GM23338 (cell line): ENCODE data around the gene FGF16. TPM values are rescaled to one million over a fixed set of nuclear protein-coding genes. Genes with fewer than 3 reads are reported as not detected.

Experiments used
- ATAC-seq: fragments of 200-7000 bp; cut with Tn5 transposase; 3 replicates; pipeline ENCODE4 v1.9.1; 2020
- DNase-seq: peaks from one replicate; pipeline ENCODE4 v3.0.0-alpha.2; 2015; ENCODE audit warnings: low spot score
- H2AFZ ChIP-seq: fragments of 200-600 bp; sonication (generic); 2 replicates; pipeline ENCODE4 v1.8.0; 2016; ENCODE audit warnings: antibody characterized with exemption, mild to moderate bottlenecking, moderate library complexity
- H3F3A ChIP-seq: fragments of 200-600 bp; sonication (generic); replicated peaks from 2 replicates; pipeline ENCODE4 v1.8.0; 2017; ENCODE audit warnings: antibody characterized with exemption, mixed run types, low read depth
- H3K27ac ChIP-seq: fragments of 200-600 bp; sonication (generic); 2 replicates; pipeline ENCODE4 v1.6.1; 2016; ENCODE audit warnings: low read depth
- H3K27me3 ChIP-seq: fragments of 200-600 bp; sonication (generic); 2 replicates; pipeline ENCODE4 v1.8.0; 2016; ENCODE audit warnings: mild to moderate bottlenecking, mixed run types, moderate library complexity; ENCODE audit not compliant: insufficient read depth
- H3K36me3 ChIP-seq: fragments of 200-600 bp; sonication (generic); 2 replicates; pipeline ENCODE4 v1.8.0; 2016; ENCODE audit warnings: mild to moderate bottlenecking; ENCODE audit not compliant: insufficient read depth
- H3K4me1 ChIP-seq: fragments of 200-600 bp; sonication (generic); 2 replicates; pipeline ENCODE4 v1.8.0; 2016; ENCODE audit warnings: mild to moderate bottlenecking, moderate library complexity; ENCODE audit not compliant: insufficient read depth
- H3K4me2 ChIP-seq: fragments of 200-600 bp; sonication (generic); 2 replicates; pipeline ENCODE4 v1.7.1; 2017; ENCODE audit warnings: mixed run types
- H3K4me3 ChIP-seq: fragments of 200-600 bp; sonication (generic); 2 replicates; pipeline ENCODE4 v1.6.1; 2016; ENCODE audit warnings: mixed run types
- H3K79me2 ChIP-seq: fragments of 200-600 bp; sonication (generic); replicated peaks from 2 replicates; pipeline ENCODE4 v1.8.0; 2017; ENCODE audit warnings: mild to moderate bottlenecking; ENCODE audit not compliant: insufficient read depth
- H3K9me2 ChIP-seq: fragments of 200-600 bp; sonication (generic); 2 replicates; pipeline ENCODE4 v1.8.0; 2017; ENCODE audit not compliant: insufficient read depth
- H4K20me1 ChIP-seq: fragments of 200-600 bp; sonication (generic); replicated peaks from 2 replicates; pipeline ENCODE4 v1.8.0; 2017; ENCODE audit warnings: mild to moderate bottlenecking; ENCODE audit not compliant: insufficient read depth
- H3K27ac Mint-ChIP-seq: 2 replicates; pipeline ENCODE4 v1.8.0; 2020; ENCODE audit warnings: inconsistent platforms, mild to moderate bottlenecking, moderate library complexity, mixed read lengths
- H3K27me3 Mint-ChIP-seq: 3 replicates; pipeline ENCODE4 v1.8.0; 2022; ENCODE audit warnings: low read depth, mild to moderate bottlenecking, moderate library complexity, mixed read lengths, inconsistent platforms; ENCODE audit not compliant: insufficient read depth, poor library complexity
- H3K36me3 Mint-ChIP-seq: 3 replicates; pipeline ENCODE4 v1.8.0; 2021; ENCODE audit warnings: low read depth, mild to moderate bottlenecking, inconsistent platforms, moderate library complexity, mixed read lengths
- H3K4me1 Mint-ChIP-seq: 3 replicates; pipeline ENCODE4 v1.8.0; 2020; ENCODE audit warnings: mild to moderate bottlenecking, inconsistent platforms, mixed read lengths
- H3K4me3 Mint-ChIP-seq: 3 replicates; pipeline ENCODE4 v1.8.0; 2021; ENCODE audit warnings: moderate library complexity, mild to moderate bottlenecking, inconsistent platforms, mixed read lengths
- H3K9me3 Mint-ChIP-seq: 3 replicates; pipeline ENCODE4 v1.8.0; 2020; ENCODE audit warnings: moderate library complexity, mild to moderate bottlenecking, inconsistent platforms, mixed read lengths
- CREB1 ChIP-seq: fragments of 250-450 bp; sonication (Bioruptor Pico); IDR thresholded peaks from 2 replicates; pipeline ENCODE4 v1.5.0; 2020; ENCODE audit warnings: low read depth, mild to moderate bottlenecking, moderate library complexity
- EZH2 ChIP-seq: fragments of 200-600 bp; sonication (generic); IDR thresholded peaks from one replicate; pipeline ENCODE4 v1.8.0; 2017; ENCODE audit warnings: antibody characterized with exemption, mild to moderate bottlenecking, low read depth; ENCODE audit not compliant: unreplicated experiment
- JUNB ChIP-seq: IDR thresholded peaks from one replicate; pipeline ENCODE4 v1.6.1; 2016; ENCODE audit warnings: antibody characterized with exemption; ENCODE audit not compliant: unreplicated experiment
- NANOG ChIP-seq: IDR thresholded peaks from 2 replicates; pipeline ENCODE4 v1.6.1; 2016; ENCODE audit warnings: antibody characterized with exemption, borderline replicate concordance
- POLR2AphosphoS5 ChIP-seq: IDR thresholded peaks from 2 replicates; pipeline ENCODE4 v1.6.1; 2016; ENCODE audit warnings: antibody characterized with exemption, low read depth
- ZNF114 ChIP-seq: fragments of 250-450 bp; sonication (Bioruptor Pico); IDR thresholded peaks from 2 replicates; pipeline ENCODE4 v1.5.0; 2020; ENCODE audit warnings: mild to moderate bottlenecking, moderate library complexity
- polyA plus RNA-seq: library from polyadenylated mRNA; unstranded; fragments of >200 nt; fragmentation: Nextera tagmentation; extraction: Ambion mirVana; gene quantifications from 2 replicates; pipeline ENCODE4 v1.2.1, GENCODE V29; 2016
- total RNA-seq: library from RNA; depleted of rRNA; stranded (reverse); fragments of >200 nt; shearing (Covaris generic); gene quantifications from 2 replicates; pipeline ENCODE4 v1.2.3, GENCODE V29; 2014
- TF ChIP-seq, protein P1 (sequence below), 2 experiments: fragments of 200-600 bp in 1 of 2; sonication (generic) in 1 of 2; conservative IDR thresholded peaks; 2 replicates each; pipeline versions ENCODE4 v1.5.1 to v1.6.1; 2016 to 2017; ENCODE audit warnings: antibody characterized with exemption in 2 of 2, low read depth in 2 of 2, mild to moderate bottlenecking in 2 of 2, moderate library complexity in 1 of 2
- TF ChIP-seq, protein P2 (sequence below): fragments of 250-450 bp; sonication (Bioruptor Pico); IDR thresholded peaks from 2 replicates; pipeline ENCODE4 v1.5.0; 2020; ENCODE audit warnings: mild to moderate bottlenecking, moderate library complexity
- TF ChIP-seq, protein P3 (sequence below): IDR thresholded peaks from 2 replicates; pipeline ENCODE4 v1.6.1; 2016; ENCODE audit warnings: antibody characterized with exemption

The FGF16 gene
- total and polyA plus RNA-seq, 2 experiments from 2014 or later, result 1.6 to 2.3 TPM

DNA sequence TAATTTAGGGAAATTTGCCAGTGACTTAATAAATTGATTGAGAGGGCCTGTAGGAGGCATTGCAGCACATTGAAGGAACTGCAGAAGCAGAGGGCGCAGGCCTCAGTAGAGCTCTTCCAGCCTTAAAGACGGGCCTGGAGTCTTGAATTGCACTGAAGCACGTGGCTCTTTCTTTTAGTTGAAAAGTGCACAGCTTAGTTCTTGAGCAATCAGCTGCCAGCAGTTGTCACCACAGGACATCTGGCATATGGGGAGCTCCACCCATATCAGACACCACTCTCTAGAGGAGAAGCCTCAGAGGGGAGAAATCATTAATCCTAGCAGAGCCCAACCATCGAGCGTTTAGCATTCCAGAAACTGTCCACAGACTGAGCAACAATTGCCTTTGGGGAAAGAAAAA, 16.0 kb upstream of the FGF16 start:
- peak; percentile 61 for ATAC-seq
- Mint-ChIP-seq H3K36me3 (no peaks in the 10 kb centered on the region), H3K4me3 (no peak overlapping the region), H3K27ac (no peak overlapping the region), H3K4me1 (peaks cover 12% of the 10 kb centered on the region; the same call in 2 of the 3 replicates), H3K27me3 (no peaks in the 10 kb centered on the region), H3K9me3 (no peaks in the 10 kb centered on the region)
- Histone ChIP-seq H3K36me3 (no peaks in the 10 kb centered on the region), H3K27me3 (no peaks in the 10 kb centered on the region), H3K27ac (no peak overlapping the region), H3K4me2 (no peak overlapping the region), H4K20me1 (no peaks in the 10 kb centered on the region), H3F3A (no peaks in the 10 kb centered on the region), H2AFZ (no peak overlapping the region), H3K9me2 (no peaks in the 10 kb centered on the region), H3K4me3 (no peak overlapping the region), H3K4me1 (peaks cover 7% of the 10 kb centered on the region; the same call in 1 of the 2 replicates), H3K79me2 (no peaks in the 10 kb centered on the region)
- no peak for TF ChIP-seq CREB1 (CRISPR knock-in tag)
- TF ChIP-seq, protein P1, sequence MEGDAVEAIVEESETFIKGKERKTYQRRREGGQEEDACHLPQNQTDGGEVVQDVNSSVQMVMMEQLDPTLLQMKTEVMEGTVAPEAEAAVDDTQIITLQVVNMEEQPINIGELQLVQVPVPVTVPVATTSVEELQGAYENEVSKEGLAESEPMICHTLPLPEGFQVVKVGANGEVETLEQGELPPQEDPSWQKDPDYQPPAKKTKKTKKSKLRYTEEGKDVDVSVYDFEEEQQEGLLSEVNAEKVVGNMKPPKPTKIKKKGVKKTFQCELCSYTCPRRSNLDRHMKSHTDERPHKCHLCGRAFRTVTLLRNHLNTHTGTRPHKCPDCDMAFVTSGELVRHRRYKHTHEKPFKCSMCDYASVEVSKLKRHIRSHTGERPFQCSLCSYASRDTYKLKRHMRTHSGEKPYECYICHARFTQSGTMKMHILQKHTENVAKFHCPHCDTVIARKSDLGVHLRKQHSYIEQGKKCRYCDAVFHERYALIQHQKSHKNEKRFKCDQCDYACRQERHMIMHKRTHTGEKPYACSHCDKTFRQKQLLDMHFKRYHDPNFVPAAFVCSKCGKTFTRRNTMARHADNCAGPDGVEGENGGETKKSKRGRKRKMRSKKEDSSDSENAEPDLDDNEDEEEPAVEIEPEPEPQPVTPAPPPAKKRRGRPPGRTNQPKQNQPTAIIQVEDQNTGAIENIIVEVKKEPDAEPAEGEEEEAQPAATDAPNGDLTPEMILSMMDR (conservative IDR thresholded peaks at IDR 0.05; ENCODE audit: low read depth in 2 of 2), result peak; percentile 29 to 50; a peak in 3 of 4 replicates
- DNase-seq, result peak; percentile 18

DNA sequence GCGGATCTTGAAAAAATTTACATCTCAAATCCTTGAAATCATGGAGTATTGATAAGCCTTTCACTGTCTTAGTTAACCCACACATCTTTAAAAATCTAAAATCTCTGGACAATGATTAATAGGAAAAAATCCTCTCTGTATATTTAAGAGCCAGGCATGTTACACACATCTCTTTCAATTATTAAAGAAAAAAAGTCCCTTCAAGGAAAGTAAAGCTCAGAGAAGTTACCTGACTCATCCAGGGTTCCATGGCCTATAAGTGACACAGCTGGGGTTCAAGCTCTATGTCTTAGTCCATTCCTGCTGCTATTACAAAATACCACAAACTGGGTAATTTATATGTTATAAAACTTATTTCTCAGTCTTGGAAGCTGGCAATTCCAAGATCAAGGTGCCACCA, 14.2 kb upstream of the FGF16 start:
- Histone ChIP-seq H4K20me1 (no peaks in the 10 kb centered on the region), H3K9me2 (no peaks in the 10 kb centered on the region), H2AFZ (no peak overlapping the region), H3K4me1 (peaks cover 7% of the 10 kb centered on the region; the same call in 1 of the 2 replicates), H3F3A (no peaks in the 10 kb centered on the region), H3K27ac (no peak overlapping the region), H3K27me3 (no peaks in the 10 kb centered on the region), H3K4me3 (no peak overlapping the region), H3K36me3 (no peaks in the 10 kb centered on the region), H3K79me2 (no peaks in the 10 kb centered on the region), H3K4me2 (no peak overlapping the region)
- Mint-ChIP-seq H3K4me1 (peaks cover 12% of the 10 kb centered on the region; the same call in 2 of the 3 replicates), H3K4me3 (no peak overlapping the region), H3K9me3 (no peaks in the 10 kb centered on the region), H3K36me3 (no peaks in the 10 kb centered on the region), H3K27ac (no peak overlapping the region), H3K27me3 (no peaks in the 10 kb centered on the region)
- no peak for ATAC-seq
- DNase-seq, result no peak
- TF ChIP-seq, protein P2, sequence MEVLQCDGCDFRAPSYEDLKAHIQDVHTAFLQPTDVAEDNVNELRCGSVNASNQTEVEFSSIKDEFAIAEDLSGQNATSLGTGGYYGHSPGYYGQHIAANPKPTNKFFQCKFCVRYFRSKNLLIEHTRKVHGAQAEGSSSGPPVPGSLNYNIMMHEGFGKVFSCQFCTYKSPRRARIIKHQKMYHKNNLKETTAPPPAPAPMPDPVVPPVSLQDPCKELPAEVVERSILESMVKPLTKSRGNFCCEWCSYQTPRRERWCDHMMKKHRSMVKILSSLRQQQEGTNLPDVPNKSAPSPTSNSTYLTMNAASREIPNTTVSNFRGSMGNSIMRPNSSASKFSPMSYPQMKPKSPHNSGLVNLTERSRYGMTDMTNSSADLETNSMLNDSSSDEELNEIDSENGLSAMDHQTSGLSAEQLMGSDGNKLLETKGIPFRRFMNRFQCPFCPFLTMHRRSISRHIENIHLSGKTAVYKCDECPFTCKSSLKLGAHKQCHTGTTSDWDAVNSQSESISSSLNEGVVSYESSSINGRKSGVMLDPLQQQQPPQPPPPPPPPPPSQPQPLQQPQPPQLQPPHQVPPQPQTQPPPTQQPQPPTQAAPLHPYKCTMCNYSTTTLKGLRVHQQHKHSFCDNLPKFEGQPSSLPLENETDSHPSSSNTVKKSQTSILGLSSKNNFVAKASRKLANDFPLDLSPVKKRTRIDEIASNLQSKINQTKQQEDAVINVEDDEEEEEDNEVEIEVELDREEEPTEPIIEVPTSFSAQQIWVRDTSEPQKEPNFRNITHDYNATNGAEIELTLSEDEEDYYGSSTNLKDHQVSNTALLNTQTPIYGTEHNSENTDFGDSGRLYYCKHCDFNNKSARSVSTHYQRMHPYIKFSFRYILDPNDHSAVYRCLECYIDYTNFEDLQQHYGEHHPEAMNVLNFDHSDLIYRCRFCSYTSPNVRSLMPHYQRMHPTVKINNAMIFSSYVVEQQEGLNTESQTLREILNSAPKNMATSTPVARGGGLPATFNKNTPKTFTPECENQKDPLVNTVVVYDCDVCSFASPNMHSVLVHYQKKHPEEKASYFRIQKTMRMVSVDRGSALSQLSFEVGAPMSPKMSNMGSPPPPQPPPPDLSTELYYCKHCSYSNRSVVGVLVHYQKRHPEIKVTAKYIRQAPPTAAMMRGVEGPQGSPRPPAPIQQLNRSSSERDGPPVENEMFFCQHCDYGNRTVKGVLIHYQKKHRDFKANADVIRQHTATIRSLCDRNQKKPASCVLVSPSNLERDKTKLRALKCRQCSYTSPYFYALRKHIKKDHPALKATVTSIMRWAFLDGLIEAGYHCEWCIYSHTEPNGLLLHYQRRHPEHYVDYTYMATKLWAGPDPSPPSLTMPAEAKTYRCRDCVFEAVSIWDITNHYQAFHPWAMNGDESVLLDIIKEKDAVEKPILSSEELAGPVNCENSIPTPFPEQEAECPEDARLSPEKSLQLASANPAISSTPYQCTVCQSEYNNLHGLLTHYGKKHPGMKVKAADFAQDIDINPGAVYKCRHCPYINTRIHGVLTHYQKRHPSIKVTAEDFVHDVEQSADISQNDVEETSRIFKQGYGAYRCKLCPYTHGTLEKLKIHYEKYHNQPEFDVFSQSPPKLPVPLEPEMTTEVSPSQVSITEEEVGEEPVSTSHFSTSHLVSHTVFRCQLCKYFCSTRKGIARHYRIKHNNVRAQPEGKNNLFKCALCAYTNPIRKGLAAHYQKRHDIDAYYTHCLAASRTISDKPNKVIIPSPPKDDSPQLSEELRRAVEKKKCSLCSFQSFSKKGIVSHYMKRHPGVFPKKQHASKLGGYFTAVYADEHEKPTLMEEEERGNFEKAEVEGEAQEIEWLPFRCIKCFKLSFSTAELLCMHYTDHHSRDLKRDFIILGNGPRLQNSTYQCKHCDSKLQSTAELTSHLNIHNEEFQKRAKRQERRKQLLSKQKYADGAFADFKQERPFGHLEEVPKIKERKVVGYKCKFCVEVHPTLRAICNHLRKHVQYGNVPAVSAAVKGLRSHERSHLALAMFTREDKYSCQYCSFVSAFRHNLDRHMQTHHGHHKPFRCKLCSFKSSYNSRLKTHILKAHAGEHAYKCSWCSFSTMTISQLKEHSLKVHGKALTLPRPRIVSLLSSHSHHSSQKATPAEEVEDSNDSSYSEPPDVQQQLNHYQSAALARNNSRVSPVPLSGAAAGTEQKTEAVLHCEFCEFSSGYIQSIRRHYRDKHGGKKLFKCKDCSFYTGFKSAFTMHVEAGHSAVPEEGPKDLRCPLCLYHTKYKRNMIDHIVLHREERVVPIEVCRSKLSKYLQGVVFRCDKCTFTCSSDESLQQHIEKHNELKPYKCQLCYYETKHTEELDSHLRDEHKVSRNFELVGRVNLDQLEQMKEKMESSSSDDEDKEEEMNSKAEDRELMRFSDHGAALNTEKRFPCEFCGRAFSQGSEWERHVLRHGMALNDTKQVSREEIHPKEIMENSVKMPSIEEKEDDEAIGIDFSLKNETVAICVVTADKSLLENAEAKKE (CRISPR knock-in tag), result no peak
- TF ChIP-seq, protein P1 (conservative IDR thresholded peaks at IDR 0.05; ENCODE audit: low read depth in 2 of 2), result no peak
- TF ChIP-seq CREB1 (CRISPR knock-in tag) (no peak), POLR2AphosphoS5 (no peak), ZNF114 (CRISPR knock-in tag) (no peak), JUNB (no peak), NANOG (no peak), EZH2 (no peak)
- TF ChIP-seq, protein P3, sequence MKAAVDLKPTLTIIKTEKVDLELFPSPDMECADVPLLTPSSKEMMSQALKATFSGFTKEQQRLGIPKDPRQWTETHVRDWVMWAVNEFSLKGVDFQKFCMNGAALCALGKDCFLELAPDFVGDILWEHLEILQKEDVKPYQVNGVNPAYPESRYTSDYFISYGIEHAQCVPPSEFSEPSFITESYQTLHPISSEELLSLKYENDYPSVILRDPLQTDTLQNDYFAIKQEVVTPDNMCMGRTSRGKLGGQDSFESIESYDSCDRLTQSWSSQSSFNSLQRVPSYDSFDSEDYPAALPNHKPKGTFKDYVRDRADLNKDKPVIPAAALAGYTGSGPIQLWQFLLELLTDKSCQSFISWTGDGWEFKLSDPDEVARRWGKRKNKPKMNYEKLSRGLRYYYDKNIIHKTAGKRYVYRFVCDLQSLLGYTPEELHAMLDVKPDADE, result no peak
